Embryonic facial prominence (tissue), 1 donor: Measurements from ENCODE around the gene CNN2.

Experiments used
- DNase-seq: peaks from one replicate; pipeline ENCODE4 v3.0.0-alpha.2; 2016; ENCODE audit errors: extremely low spot score

The CNN2 gene

GRCh38 chr19:1081301-1082164 lies 55.1 kb downstream of the CNN2 start:
- DNase-seq: no peak

DNA sequence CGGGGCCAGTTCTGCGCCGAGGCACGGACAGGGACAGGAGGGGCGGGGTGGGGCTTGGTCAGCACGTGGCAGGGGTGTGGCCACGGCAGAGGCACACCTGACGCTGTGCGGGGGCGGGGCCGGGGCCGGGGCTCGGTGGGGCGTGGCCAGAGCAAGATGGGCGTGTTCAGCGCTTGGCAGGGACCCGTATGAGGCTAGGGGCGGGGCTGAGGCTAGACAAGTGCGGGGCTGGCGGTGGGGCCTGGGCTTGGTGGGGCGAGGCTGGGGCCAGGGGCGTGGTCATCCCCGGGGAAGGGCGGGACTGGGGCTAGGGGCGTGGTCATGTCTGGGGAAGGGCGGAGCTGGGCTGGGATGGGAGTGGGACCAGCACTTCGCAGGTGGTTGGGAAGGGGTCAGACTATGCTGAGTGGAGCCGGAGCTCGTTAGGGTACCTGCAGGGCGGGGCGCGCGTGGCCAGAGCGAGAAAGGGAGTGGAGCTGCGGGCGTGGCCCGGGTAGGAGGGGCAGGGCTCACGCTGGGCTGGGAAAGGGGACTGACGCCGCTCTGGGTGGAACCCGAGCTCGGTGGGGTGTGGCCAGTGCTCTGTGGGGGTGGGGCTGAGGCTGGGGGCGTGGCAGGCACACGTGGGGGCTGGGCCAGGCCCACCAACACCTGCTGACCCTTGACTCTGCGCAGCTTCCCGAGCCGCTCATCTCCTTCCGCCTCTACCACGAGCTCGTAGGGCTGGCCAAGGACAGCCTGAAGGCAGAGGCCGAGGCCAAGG lies 55.9 kb downstream of the CNN2 start:
- no peak for DNase-seq

DNA sequence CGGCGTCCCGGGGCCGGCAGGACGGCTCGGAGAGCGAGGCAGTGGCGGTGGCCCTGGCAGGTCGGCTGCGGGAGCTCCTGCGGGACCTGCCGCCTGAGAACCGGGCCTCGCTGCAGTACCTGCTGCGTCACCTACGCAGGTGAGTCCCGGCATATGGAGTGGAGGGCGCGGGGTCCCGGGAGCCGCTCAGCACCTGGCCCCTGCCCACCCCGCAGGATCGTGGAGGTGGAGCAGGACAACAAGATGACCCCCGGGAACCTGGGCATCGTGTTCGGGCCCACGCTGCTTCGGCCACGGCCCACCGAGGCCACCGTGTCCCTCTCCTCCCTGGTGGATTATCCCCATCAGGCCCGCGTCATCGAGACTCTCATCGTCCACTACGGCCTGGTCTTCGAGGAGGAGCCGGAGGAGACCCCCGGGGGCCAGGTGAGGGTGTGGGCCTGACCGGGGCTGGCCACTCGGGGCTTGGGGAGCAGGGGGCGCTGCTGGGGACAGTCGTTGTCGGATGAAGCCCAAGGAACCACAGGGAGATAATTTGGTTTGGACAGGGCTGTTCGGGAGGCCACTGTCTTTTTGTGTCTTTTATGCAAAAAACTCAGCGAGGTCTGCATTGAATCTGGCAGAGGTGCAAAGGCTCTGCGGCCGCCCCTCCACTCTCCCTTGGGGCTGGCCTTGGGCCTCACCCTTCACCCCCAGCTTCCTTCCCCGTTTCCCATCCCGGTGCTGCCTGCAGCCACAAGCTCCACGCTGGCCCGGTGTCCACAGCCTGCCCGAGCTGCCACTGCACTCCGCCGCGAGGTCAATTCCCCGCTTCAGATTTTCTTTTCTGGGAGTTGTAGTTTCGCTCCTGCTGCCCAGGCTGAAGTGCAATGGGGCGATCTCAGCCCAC lies 56.8 kb downstream of the CNN2 start:
- no peak for DNase-seq

- no peak for DNase-seq
Measured at GRCh38 chr19:1084024-1084868, 57.8 kb downstream of the CNN2 start.

- no peak for DNase-seq
Measured at GRCh38 chr19:1085053-1085658, 58.7 kb downstream of the CNN2 start.

- no peak for DNase-seq
Measured at GRCh38 chr19:1085676-1086442, 59.5 kb downstream of the CNN2 start.

DNA sequence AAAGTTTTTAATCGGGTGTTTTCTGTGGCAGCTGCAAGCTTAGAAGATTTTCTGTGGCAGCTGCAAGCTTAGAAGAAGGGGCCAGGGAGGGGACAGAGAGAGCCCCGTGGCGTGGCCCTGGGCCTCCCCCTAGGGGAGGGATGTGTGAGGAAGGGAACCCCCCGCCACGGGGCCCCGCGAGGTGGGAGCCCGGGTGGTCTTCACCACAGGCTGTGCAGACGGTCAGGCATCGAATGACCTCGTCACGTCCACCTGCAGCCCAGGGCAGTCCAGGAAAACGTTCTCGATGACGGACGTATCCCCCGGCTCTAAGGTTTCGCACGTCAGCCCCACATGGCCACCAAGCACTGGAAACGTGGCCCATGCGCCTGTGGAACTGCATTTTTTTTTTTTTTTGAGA lies 60.2 kb downstream of the CNN2 start:
- DNase-seq: no peak

- no peak for DNase-seq
Measured at GRCh38 chr19:1087813-1088415, 61.5 kb downstream of the CNN2 start.

DNA sequence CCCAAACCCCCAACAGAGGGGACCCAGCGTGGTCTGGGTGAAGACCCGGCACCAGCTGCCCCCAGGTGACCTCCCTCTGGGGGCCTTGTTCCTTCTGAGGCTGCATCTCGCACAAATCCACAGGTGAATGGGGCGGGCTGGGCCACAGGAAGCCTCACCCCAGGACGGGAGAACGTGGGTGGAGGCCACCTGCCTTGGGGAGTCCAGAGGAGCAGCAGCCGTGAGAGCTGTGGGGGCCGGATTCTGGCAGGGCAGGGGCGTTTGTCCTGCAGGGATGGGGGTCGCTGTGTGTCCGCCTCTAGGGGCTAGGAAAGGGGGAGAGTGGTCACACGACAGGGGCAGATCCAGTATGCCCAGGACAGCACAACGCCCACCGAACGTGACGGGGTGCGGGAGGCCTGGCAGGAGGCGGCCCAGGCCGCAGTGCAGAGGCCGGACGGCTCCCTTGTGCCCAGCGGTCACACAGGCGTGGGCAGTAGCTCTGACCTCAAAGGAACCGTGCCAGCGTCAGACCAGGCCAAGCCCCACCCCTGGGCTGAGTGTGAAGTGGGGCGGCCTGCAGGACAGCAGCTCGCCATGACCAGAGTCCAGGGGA lies 62.1 kb downstream of the CNN2 start:
- no peak for DNase-seq
